GM12801 (cell line): ENCODE measurements around the gene MKNK2.

ENCODE experiments used
- CTCF ChIP-seq: IDR thresholded peaks from one replicate; pipeline ENCODE4 v1.5.1; 2011; ENCODE audit warnings: control low read depth; ENCODE audit not compliant: insufficient read length; ENCODE audit errors: extremely low read depth

MKNK2 gene

GRCh38 chr19:2014731-2015607 lies 36.1 kb downstream of the MKNK2 start:
- no peak for TF ChIP-seq CTCF

- no peak for TF ChIP-seq CTCF
Measured at GRCh38 chr19:2014131-2014571, 36.9 kb downstream of the MKNK2 start.

GRCh38 chr19:2013683-2013961 lies 37.4 kb downstream of the MKNK2 start:
- no peak for TF ChIP-seq CTCF

- TF ChIP-seq CTCF: no peak
Measured at GRCh38 chr19:2012941-2013682, 37.9 kb downstream of the MKNK2 start.

- TF ChIP-seq CTCF: no peak
Measured at GRCh38 chr19:2011169-2011568, 39.9 kb downstream of the MKNK2 start.

GRCh38 chr19:2010135-2010668 lies 40.8 kb downstream of the MKNK2 start:
- TF ChIP-seq CTCF: no peak

- no peak for TF ChIP-seq CTCF
Measured at GRCh38 chr19:2003874-2004273, 47.2 kb downstream of the MKNK2 start.
